Breast epithelium (tissue), 3 donors: Measurements from ENCODE around the gene ITPR2.

Experiments
- POLR2A ChIP-seq: fragments of 450-650 bp; IDR thresholded peaks from one replicate; pipeline ENCODE4 v1.6.1; 2016; ENCODE audit warnings: antibody characterized with exemption, mild to moderate bottlenecking, moderate library complexity
- POLR2AphosphoS5 ChIP-seq, 3 donors: sonication (generic); formaldehyde crosslinking; IDR thresholded peaks; one replicate each; pipeline ENCODE4 v1.6.1; 2017; ENCODE audit warnings: antibody characterized with exemption in 3 of 3
- TF ChIP-seq, protein P1 (sequence below), 3 donors: fragments of 450-650 bp; IDR thresholded peaks; one replicate each; pipeline ENCODE4 v1.5.1; 2016 to 2017; ENCODE audit warnings: antibody characterized with exemption in 3 of 3, mild to moderate bottlenecking in 3 of 3, moderate library complexity in 3 of 3

DNA sequence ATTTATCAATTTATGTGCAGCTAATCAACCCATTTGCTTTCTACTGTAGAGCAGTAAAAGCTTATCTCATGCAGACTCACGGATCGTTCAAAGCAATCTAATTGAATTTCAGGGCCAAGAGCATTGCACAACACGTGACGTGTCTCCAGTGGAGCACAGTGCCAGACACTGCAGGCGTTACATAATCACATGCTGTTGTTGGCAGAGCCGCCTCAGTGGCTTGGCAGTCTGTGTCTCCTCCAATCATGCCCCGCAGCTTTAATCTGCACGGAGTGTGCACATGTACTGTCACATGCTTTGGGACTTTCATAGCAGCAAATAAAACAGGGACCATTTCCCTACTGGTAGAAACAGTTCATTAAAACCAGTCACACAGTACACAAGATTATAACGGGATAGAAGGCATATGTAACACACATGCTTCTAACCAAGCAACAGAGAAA lies 309.3 kb downstream of the ITPR2 start:
- TF ChIP-seq, protein P1, sequence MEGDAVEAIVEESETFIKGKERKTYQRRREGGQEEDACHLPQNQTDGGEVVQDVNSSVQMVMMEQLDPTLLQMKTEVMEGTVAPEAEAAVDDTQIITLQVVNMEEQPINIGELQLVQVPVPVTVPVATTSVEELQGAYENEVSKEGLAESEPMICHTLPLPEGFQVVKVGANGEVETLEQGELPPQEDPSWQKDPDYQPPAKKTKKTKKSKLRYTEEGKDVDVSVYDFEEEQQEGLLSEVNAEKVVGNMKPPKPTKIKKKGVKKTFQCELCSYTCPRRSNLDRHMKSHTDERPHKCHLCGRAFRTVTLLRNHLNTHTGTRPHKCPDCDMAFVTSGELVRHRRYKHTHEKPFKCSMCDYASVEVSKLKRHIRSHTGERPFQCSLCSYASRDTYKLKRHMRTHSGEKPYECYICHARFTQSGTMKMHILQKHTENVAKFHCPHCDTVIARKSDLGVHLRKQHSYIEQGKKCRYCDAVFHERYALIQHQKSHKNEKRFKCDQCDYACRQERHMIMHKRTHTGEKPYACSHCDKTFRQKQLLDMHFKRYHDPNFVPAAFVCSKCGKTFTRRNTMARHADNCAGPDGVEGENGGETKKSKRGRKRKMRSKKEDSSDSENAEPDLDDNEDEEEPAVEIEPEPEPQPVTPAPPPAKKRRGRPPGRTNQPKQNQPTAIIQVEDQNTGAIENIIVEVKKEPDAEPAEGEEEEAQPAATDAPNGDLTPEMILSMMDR (IDR thresholded peaks at IDR 0.05), result peak in 2 of 3 donors; percentile 15 to 19
- TF ChIP-seq POLR2A, result no peak
- TF ChIP-seq POLR2AphosphoS5 (IDR thresholded peaks at IDR 0.05), result peak; percentile 91 to 98 (median 98)
